HG02642 (cell line): ENCODE measurements around the gene TFDP2.
"Not testable (repeated sequence)": the region's sequence is repeated elsewhere in the genome, so short reads cannot be mapped to it uniquely, and the experiment has no call there.

ENCODE experiments used
- ATAC-seq: cut with Tn5 transposase; IDR thresholded peaks from one replicate; pipeline ENCODE4 v1.9.1; 2021; ENCODE audit warnings: mild to moderate bottlenecking; ENCODE audit not compliant: unreplicated experiment, poor library complexity

Gene TFDP2

GRCh38 chr3:142129516-142130171 lies 19.7 kb downstream of the TFDP2 start:
- ATAC-seq: no peak

GRCh38 chr3:142127941-142128658 lies 21.2 kb downstream of the TFDP2 start:
- no peak for ATAC-seq

DNA sequence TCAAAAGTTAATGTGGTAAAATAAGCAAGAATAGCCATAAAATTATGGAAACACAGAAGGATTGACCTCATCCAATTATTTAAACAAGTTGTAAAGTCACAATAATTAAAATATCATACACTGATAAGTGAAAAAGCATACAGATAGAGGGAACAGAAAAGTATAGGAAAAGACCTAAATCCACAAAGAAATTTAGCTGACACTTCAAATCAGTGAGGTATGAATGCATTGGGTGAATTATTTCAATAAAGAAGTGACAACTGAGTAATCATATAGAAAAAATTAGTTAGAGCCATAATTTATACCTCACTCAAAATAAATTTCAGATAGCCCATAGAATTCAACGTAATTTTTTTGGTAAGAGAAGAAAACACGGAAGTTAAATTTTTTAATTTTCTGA lies 25.1 kb downstream of the TFDP2 start:
- ATAC-seq: no peak

GRCh38 chr3:142120707-142121106 lies 28.6 kb downstream of the TFDP2 start:
- no peak for ATAC-seq

GRCh38 chr3:142118911-142119310 lies 30.4 kb downstream of the TFDP2 start:
- no peak for ATAC-seq

- ATAC-seq: no peak
Measured at GRCh38 chr3:142117056-142117851, 32.1 kb downstream of the TFDP2 start.

- no peak for ATAC-seq
Measured at GRCh38 chr3:142115867-142116668, 33.3 kb downstream of the TFDP2 start.

DNA sequence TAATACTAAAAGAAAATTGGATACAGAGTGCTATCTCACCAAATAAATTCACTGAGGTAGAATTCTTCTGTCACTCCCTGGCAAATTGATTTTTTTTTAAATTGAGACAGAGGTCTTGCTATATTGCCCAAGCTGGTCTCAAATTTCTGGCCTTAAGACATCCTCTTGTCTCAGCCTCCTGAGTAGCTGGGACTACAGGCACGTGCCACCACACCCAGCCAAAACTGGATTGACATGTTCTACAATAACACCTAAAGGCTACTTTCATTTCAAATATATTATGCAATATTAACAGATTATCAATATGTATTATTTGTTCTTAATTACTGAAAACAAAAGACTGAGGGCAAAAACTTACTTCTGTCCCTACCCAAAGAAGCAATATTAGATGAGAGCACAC lies 36.7 kb downstream of the TFDP2 start:
- ATAC-seq: no peak

- no peak for ATAC-seq
Measured at GRCh38 chr3:142106548-142106947, 42.8 kb downstream of the TFDP2 start.

DNA sequence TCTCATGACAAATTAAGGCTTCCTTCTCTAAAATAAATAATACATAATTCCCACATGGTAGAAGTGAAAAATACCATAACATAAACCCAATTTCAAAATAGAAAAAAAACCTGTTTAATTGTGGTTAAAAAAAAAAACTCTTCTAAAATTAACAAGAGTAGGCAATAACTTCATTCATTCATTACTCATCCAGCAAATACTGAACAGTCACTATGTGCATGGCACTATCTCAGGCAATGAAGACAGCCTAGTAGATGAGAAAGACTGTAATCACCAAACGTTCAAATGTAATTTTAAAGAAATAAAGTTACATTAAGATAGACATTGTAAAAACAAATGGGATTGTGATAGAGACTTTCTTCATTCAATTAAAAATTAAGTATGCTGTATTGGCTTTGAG lies 43.4 kb downstream of the TFDP2 start:
- ATAC-seq: no peak

DNA sequence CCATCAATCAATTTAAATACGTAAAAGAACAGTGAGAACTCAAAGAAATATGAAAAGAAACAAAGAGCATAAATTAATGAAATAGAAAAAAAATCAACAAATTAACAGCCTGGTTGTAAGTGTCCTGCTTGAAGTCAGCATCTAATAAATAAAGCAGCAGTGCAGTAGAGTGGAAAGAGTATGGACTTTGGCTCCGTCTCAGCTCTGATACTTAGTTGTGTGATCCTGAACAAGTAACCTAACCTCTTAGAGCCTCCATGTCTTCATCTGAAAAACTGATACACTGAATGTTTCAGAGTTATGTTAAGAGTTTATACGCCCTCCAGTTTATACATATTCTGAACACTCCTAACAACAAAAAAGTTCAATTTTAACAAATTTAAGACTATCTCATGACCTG lies 44.6 kb downstream of the TFDP2 start:
- no peak for ATAC-seq

DNA sequence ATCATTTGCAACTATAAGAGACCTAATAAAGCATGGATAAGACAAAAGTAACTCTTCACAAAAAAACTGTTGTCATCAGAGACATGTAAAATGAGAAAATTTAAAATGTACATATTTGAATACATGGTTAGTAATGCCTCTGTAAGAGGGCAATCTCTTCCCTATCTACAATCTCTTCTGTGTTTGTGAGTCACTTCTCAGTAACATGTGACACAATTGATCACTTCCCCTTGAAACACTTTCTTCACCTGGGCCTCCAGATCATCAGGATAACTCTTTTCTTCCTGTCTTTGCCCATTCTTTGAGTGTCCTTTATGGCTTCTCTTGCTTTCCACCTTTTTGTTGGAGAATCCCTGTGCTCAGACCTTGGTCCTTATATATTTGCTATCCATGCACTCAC lies 50.4 kb downstream of the TFDP2 start:
- no peak for ATAC-seq

DNA sequence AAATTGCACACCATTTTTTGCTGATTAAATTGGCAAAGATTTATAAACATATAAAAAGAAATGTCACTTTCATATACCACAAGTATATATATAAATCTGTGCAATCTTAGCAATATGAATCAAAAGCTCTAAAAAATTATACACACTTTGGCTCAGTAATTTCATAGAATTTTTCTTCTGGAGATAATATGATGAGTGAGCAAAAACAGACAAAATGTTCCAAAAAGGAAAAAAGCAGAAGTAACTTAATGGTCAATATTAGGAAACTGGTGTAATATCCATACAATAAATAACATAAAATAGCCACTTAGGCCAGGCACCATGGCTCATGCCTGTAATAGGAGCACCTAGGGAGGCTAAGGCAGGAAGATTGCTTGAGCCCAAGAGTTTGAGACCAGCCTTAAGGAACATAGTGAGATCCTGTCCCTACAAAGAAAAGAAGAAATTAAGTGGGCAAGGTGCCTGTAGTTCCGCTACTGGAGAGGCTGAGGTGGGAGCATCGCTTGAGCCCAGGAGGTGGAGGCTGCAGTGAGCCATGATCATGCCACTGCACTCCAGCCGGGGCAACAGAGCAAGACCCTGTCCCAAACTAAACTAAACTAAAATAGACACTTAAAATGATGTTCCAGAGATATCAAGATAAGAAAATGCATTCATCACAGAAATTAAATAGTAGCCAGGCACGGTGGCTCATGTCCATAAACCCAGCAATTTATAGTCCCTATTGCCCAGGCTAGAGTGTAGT lies 52.1 kb downstream of the TFDP2 start:
- no peak for ATAC-seq

- ATAC-seq: no peak
Measured at GRCh38 chr3:142095841-142096240, 53.5 kb downstream of the TFDP2 start.

DNA sequence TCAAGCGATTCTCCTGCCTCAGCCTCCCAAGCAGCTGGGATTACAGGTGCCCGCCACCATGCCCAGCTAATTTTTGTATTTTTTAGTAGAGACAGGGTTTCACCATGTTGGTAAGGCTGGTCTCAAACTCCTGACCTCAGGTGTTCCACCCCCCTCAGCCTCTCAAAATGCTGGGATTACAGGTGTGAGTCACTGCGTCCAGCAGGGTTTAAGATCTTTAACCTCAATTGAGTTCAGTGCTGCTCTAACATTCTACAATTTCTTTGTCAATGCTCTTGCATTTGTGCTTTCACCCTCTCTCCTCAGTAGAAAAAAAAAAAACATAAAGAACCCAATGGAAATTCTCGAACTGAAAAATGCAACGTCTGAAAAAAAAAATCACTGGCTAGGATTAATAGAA lies 60.4 kb downstream of the TFDP2 start:
- ATAC-seq: not testable (repeated sequence)

- ATAC-seq: no peak
Measured at GRCh38 chr3:142088522-142088921, 60.8 kb downstream of the TFDP2 start.

DNA sequence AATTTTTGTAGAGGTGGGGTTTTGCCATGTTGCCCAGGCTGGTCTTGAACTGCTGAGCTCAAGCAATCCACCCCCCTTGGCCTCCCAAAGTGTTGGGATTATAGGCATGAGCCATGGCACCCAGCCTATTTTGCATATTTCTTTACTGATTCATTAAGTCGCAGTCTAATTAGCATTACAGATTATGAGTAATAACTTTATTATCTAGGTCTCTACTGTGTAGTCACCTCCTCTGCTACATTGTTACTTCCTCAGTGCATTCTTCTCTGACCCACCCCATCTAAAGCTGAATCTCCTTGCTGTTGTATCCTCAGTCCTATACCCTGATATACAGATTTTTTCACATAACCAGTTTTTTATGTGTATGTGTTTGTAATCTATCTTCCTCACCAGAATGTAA lies 61.7 kb downstream of the TFDP2 start:
- ATAC-seq: no peak

GRCh38 chr3:142086581-142087090 lies 62.7 kb downstream of the TFDP2 start:
- no peak for ATAC-seq

DNA sequence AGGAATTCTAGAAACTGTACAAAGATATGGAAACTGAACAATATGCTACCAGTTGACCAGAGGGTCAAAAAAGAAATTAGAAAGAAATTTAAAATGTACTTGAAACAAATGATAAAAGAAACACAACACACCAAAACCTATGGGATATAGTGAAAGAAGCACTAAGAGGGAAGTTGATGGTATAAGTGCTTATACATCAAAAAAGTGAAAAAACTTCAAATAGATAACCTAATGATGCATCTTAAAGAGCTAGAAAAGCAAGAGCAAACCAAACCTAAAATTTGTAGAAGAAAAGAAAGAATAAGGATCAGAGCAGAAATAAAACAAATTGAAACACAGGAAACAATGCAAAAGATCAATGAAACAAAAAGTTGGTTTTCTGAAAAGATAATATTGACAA lies 68.2 kb downstream of the TFDP2 start:
- ATAC-seq: no peak
